ENCODE data around the gene FETUB.
"Not testable (repeated sequence)": the region's sequence is repeated elsewhere in the genome, so short reads cannot be mapped to it uniquely, and the experiment has no call there.

FETUB gene

GRCh38 chr3:186613637-186614265, 26.4 kb upstream of the FETUB start:
- DNase-seq = no peak

DNA sequence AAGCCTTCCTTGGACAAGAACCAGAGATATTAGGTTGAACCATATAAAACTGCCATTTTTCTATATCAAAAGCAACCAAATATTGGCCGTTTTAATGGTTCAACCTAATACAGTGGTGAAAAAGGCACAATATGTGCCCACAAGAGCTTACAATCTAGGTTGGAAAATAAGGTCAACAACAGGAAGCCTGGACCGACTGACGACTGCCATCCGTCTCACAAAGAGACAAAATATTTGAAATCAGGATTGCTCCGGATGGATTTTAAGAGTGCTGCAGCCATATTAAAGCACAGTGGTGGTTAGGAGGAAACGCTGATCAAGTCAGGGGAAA, 26.0 kb upstream of the FETUB start:
- DNase-seq = no peak

DNA sequence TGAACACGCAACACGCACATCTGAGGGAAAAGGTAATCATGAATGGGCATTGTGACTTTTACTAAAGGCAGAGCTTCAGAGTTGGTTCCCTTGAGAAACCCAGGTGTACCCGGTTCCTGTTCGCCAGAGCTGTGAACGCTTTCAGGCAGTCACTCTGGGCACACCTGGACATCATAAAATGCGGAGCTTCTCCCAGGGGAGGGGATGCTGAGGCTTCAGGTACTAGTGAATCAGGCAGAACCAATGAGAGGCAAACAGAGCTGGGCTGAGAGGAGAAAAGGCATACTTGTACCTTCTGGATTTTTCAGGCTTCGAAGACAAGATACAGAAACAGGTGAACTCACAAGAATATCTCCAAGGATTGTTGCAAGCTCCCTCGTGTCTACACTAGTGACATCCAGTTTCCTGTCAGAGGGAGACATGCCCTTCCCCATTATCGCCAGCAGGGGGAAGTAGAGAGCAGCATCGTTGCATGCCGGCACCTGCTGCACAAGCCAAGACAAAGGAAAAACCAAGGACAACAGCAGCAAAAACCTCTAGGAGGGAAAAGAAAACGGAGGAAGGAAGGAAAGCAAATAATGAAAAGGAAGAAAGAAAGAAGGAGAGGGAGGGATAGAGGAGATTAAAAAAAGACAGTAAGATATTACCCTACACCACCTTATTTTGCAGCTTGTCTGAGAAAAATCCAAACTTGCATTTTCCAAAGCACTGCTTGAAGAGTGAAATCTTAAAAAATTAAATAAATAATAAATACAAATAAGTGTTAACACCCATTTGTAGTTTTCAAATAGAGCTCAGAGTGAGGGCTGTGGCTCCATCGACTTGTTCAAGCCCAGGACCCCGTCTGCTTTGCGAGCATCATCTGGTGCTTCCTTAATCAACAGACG, 25.4 kb upstream of the FETUB start:
- peak; percentile 62 for DNase-seq

GRCh38 chr3:186616299-186616617, 23.9 kb upstream of the FETUB start:
- no peak for DNase-seq

DNA sequence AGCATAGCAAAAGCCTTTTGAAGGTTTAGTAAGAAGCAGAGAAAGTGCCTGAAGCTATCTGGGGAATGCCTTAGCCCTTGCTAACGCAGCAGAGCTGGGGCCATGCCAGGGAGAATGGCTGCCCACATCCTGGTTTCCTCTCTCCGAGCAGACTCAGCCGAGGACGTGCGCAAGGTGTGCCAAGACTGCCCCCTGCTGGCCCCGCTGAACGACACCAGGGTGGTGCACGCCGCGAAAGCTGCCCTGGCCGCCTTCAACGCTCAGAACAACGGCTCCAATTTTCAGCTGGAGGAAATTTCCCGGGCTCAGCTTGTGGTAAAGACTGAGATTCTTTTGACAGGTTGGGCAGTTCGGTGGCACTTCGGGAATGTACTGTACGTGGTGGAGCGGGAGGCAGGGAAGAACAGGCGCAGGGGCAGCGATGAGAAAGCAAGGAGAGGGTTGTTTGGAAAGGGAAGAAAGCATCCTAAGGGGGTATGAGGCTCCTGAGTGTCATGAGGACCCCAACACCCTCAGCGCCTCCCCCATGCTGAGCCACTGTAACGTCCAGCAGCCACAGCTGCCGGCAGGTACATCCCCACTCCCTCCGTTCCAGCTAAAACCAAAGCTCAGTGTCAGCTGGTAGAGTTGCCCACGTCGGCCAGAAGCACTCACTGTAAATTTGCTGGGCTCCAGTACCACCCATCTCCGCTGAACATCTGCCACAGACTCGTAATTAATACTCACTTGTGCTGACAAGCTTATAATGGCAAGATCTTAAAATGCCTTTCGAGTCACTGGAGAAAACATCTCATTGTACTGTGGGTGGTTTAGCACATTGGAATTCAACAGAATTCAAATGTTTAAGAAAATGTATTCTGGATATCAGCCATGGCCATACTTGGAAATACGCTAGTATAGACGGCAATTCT, 22.9 kb upstream of the FETUB start:
- peak; percentile 78 for DNase-seq

GRCh38 chr3:186618318-186618938, 21.8 kb upstream of the FETUB start:
- DNase-seq = no peak

- DNase-seq = no peak
These were observed 20.4 kb upstream of the FETUB start for GRCh38 chr3:186619787-186620212.

DNA sequence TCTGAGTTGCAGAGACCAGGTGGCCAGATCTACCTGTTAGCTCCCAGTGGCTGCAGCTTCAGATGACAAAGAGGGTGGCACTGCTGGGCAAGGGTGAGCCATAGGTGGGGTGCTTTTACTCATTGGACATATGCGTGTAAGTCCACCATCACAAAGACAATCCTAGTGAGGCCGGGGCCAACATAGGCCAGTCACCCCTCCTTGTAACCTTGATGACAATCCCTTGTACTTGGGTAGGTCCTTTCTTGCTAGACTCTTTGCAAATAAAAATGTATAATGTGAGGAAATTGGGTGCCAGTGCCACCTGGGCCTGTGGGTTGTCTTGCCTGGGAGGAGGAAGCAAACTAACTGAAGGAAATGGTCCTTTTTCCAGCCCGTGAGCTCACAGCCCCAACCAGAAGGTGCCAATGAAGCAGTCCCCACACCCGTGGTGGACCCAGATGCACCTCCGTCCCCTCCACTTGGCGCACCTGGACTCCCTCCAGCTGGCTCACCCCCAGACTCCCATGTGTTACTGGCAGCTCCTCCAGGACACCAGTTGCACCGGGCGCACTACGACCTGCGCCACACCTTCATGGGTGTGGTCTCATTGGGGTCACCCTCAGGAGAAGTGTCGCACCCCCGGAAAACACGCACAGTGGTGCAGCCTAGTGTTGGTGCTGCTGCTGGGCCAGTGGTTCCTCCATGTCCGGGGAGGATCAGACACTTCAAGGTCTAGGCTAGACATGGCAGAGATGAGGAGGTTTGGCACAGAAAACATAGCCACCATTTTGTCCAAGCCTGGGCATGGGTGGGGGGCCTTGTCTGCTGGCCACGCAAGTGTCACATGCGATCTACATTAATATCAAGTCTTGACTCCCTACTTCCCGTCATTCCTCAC, 19.7 kb upstream of the FETUB start:
- DNase-seq = no peak

- no peak for DNase-seq
These were observed 18.1 kb upstream of the FETUB start for GRCh38 chr3:186621894-186622650.

GRCh38 chr3:186622651-186623310, 17.4 kb upstream of the FETUB start:
- DNase-seq = no peak

- DNase-seq = no peak
These were observed 15.6 kb upstream of the FETUB start for GRCh38 chr3:186624598-186624997.

- no peak for DNase-seq
These were observed 14.6 kb upstream of the FETUB start for GRCh38 chr3:186625600-186626042.

DNA sequence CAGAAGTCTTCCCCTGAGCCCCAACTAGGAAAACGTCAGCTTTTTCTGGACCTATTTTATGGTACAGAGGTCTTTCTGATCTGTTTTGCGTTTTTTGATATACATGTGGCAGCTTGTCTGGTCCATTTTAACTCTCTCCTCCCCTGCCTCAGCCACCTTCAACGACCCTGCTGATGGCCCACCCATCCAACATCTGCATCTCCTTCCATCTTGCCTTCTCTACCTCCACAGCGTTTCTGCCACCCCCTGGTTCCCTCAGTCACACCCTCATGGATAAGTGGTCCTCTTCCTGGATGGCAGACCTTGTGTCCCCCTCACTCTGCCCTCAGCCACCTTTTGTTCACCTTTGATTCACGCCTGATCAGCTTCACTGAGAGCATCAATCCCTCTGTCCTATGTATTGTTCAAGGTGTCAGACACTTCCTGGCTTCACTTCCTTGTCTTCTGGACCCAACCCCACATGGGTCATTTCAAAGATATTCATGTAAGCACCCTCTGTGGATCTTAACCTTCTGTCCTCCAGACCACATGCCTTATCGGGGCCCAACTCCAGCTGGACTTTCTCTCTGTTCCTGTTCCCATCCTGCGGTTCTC, 13.8 kb upstream of the FETUB start:
- DNase-seq = no peak

GRCh38 chr3:186627852-186628414, 12.3 kb upstream of the FETUB start:
- DNase-seq = no peak

- DNase-seq = no peak
These were observed 11.4 kb upstream of the FETUB start for GRCh38 chr3:186628756-186629155.

- DNase-seq = no peak
These were observed 9.1 kb upstream of the FETUB start for GRCh38 chr3:186630950-186631641.

DNA sequence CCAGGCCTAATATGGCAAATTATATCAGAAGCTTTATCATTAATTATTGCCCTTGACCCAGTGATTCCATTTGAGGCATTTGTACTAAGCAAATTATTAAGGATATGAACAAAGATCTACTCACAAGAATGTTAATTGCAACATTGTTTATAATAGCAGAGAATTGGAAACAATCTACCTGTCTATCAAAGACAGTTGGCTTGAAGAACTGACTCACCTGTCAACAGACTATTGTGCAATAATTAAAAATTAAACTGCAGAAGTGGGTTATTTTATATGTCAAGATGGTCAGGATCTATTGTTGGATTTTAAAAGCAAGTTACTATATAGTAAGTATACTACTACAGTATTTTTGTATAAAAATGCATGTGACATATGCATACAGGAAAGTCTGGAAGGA, 6.7 kb upstream of the FETUB start:
- no peak for DNase-seq

- not testable (repeated sequence) for DNase-seq
These were observed 6.0 kb upstream of the FETUB start for GRCh38 chr3:186634207-186634606.

DNA sequence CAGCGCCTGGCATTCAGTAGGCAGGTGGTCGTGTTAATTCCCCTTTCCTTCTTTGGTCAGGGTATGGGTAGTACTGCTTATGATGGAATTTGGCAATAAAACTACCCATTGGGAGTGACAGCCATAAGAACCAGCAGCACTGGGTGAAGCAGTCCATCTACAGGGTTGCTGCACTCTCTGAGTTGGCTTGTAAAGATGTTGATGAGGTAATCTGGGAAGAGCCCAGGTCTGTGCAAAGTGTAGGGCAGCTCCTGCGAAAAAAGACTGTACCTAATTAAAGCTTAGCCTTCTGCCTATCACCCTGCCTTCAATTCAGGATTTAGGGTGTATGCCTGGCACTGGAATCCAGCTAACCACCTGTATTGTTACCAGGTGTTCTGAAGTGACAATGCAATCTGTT, 4.7 kb upstream of the FETUB start:
- no peak for DNase-seq

Measured in activated effector memory CD4-positive, alpha-beta T cell treated with Interleukin-2 at 50 U/mL for 16 hours (primary cell).